K562 (cell line): ENCODE data around the gene MYL4.
"Not testable (repeated sequence)": the region's sequence is repeated elsewhere in the genome, so short reads cannot be mapped to it uniquely, and the experiment has no call there.

Source experiments
- ARID3A ChIP-seq: IDR thresholded peaks from 2 replicates; pipeline ENCODE4 v1.6.1; 2012; ENCODE audit warnings: low read depth, low read length, improper control_type of control experiment, borderline replicate concordance
- CEBPB ChIP-seq: fragments of 450-650 bp; IDR thresholded peaks from 2 replicates; pipeline ENCODE4 v1.6.1; 2016; ENCODE audit warnings: missing genetic modification characterization, missing compliant biosample characterization
- EZH2 ChIP-seq: IDR thresholded peaks from 2 replicates; pipeline ENCODE4 v1.6.1; 2012; ENCODE audit warnings: low read depth, mild to moderate bottlenecking, inconsistent platforms, low read length, borderline replicate concordance
- MXI1 ChIP-seq: IDR thresholded peaks from 2 replicates; pipeline ENCODE4 v1.6.1; 2011; ENCODE audit warnings: low read depth, mild to moderate bottlenecking, improper control_type of control experiment, low read length
- RNF2 ChIP-seq: sonication (generic); IDR thresholded peaks from 2 replicates; pipeline ENCODE4 v1.6.1; 2016
- ZBTB8A ChIP-seq: fragments of 450-650 bp; IDR thresholded peaks from 2 replicates; pipeline ENCODE4 v1.6.1; 2018; ENCODE audit warnings: mild to moderate bottlenecking, moderate library complexity; ENCODE audit not compliant: partially characterized antibody
- TF ChIP-seq, protein P1 (sequence below), 3 experiments: IDR thresholded peaks in 2 of 3; conservative IDR thresholded peaks in 1 of 3; 2 replicates each; pipeline ENCODE4 v1.5.1; 2011 to 2012; ENCODE audit warnings: low read length in 3 of 3, mild to moderate bottlenecking in 3 of 3, control low read depth in 2 of 3, improper control_type of control experiment in 1 of 3, inconsistent platforms in 1 of 3, low read depth in 1 of 3, mixed read lengths in 1 of 3, moderate library complexity in 1 of 3; ENCODE audit not compliant: insufficient read depth in 2 of 3
- TF ChIP-seq, protein P2 (sequence below): IDR thresholded peaks from 3 replicates; pipeline ENCODE4 v1.6.1; 2011; ENCODE audit warnings: borderline replicate concordance, mild to moderate bottlenecking; ENCODE audit not compliant: insufficient read length, insufficient read depth

DNA sequence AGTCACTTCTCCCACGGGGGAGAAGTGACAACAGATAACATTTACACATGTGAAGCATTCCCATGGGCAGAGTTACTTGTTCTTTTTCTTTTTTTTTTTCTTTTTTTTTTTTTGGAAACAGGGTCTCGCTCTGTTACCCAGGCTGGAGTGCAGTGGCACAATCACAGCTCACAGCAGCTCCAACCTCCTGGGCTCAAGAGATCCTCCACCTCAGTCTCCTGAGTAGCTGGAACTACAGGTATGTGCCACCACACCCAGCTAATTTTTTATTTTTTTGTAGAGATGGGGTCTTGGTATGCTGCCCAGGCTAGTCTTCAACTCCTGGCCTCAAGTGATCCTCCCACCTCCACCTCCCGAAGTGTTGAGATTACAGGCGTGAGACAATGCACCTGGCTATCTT lies 40.3 kb upstream of the MYL4 start:
- TF ChIP-seq EZH2, ZBTB8A, CEBPB, MXI1, ARID3A, RNF2: not testable (repeated sequence)
- TF ChIP-seq, protein P1, sequence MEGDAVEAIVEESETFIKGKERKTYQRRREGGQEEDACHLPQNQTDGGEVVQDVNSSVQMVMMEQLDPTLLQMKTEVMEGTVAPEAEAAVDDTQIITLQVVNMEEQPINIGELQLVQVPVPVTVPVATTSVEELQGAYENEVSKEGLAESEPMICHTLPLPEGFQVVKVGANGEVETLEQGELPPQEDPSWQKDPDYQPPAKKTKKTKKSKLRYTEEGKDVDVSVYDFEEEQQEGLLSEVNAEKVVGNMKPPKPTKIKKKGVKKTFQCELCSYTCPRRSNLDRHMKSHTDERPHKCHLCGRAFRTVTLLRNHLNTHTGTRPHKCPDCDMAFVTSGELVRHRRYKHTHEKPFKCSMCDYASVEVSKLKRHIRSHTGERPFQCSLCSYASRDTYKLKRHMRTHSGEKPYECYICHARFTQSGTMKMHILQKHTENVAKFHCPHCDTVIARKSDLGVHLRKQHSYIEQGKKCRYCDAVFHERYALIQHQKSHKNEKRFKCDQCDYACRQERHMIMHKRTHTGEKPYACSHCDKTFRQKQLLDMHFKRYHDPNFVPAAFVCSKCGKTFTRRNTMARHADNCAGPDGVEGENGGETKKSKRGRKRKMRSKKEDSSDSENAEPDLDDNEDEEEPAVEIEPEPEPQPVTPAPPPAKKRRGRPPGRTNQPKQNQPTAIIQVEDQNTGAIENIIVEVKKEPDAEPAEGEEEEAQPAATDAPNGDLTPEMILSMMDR (IDR thresholded peaks at IDR 0.05 in 2 of 3, conservative IDR thresholded peaks at IDR 0.05 in 1 of 3; ENCODE audit: insufficient read depth in 2 of 3, low read depth in 1 of 3, low read length in 3 of 3), result not testable (repeated sequence)
- TF ChIP-seq, protein P2, sequence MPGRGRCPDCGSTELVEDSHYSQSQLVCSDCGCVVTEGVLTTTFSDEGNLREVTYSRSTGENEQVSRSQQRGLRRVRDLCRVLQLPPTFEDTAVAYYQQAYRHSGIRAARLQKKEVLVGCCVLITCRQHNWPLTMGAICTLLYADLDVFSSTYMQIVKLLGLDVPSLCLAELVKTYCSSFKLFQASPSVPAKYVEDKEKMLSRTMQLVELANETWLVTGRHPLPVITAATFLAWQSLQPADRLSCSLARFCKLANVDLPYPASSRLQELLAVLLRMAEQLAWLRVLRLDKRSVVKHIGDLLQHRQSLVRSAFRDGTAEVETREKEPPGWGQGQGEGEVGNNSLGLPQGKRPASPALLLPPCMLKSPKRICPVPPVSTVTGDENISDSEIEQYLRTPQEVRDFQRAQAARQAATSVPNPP, result not testable (repeated sequence)
